Measurements from ENCODE around the gene SMAD9. TPM values are rescaled to one million over a fixed set of nuclear protein-coding genes. Genes with fewer than 3 reads are reported as not detected.

SMAD9 gene
- total and polyA plus RNA-seq, 2 of the 4 experiments (the other 2 are of a cell fraction), result 3.2 to 4.8 TPM

GRCh38 chr13:36834299-36834698, 85.7 kb downstream of the SMAD9 start:
- no peak overlapping the region for H2BK15ac ChIP-seq (ENCODE audit: low read depth, low read length)
- H3K79me1 ChIP-seq (ENCODE audit: low read depth in 1 of 2, low read length in 2 of 2), result peaks cover 7 to 12% of the 10 kb centered on the region in 2 experiments; a peak in 1 of 4 replicates
- H2AK5ac ChIP-seq (ENCODE audit: low read depth, low read length), result no peak overlapping the region
- CTCF ChIA-PET, result no interaction called here
- TF ChIP-seq FOS (IDR thresholded peaks at IDR 0.05; ENCODE audit: low read depth, low read length) (0 out of 2 replicates have a peak, but pooled peaks have one; percentile 12), MAFK (IDR thresholded peaks at IDR 0.05; ENCODE audit: low read depth, low read length) (no peak)
- peaks cover 2% of the 10 kb centered on the region; the same call in 1 of the 2 replicates for H3K36me3 ChIP-seq (ENCODE audit: control insufficient read depth, insufficient read depth, low read length)
- H4K8ac ChIP-seq (ENCODE audit: low read depth in 2 of 2, low read length in 2 of 2), result no peak overlapping the region
- no peak overlapping the region for H3K56ac ChIP-seq (ENCODE audit: extremely low read depth, insufficient read depth, low read length)
- no peak overlapping the region for H4K91ac ChIP-seq (ENCODE audit: insufficient read depth, low read depth, low read length)
- H3K4me1 ChIP-seq (ENCODE audit: control insufficient read depth, insufficient read depth, low read length), result 0 out of 2 replicates have a peak, but pooled peaks cover 2% of the 10 kb centered on the region
- no peak overlapping the region for H2AK9ac ChIP-seq (replicated peaks; ENCODE audit: low read depth, low read length, poor library complexity)
- DNase-seq (peak; percentile 71), ATAC-seq (ENCODE audit: low read depth) (peak; percentile 87)
- dilution Hi-C loops (cut with HindIII; ENCODE audit: low sequenced_read_pairs, unreplicated experiment), result no loop called here
- no peak overlapping the region for H2BK120ac ChIP-seq (ENCODE audit: low read depth, low read length)
- H3K27me3 ChIP-seq (ENCODE audit: control insufficient read depth, insufficient read depth, low read length), result no peaks in the 10 kb centered on the region
- POLR2A ChIA-PET (ENCODE audit: unreplicated experiment), result no interaction called here
- BruUV-seq (replicated peaks), result no TSS peak
- H4K5ac ChIP-seq (ENCODE audit: low read depth, low read length), result no peak overlapping the region
- H3K18ac ChIP-seq (ENCODE audit: low read depth, low read length), result no peak overlapping the region
- no peak overlapping the region for H3K4me3 ChIP-seq (ENCODE audit: insufficient read depth, low read depth, low read length)
- intact Hi-C loops (cut with micrococcal nuclease), result no loop called here
- no peak overlapping the region for H2AFZ ChIP-seq (replicated peaks; ENCODE audit: low read length, poor library complexity)
- no peak overlapping the region for H2BK20ac ChIP-seq (ENCODE audit: low read depth, low read length)
- H3K14ac ChIP-seq (replicated peaks; ENCODE audit: low read depth, low read length), result no peak overlapping the region
- no peaks in the 10 kb centered on the region; the same call in 1 of the 2 replicates for H4K20me1 ChIP-seq (ENCODE audit: insufficient read depth, low read length)
- H3K23ac ChIP-seq (ENCODE audit: low read depth, low read length), result no peak overlapping the region; the same call in 1 of the 2 replicates
- H3K9me3 ChIP-seq (ENCODE audit: control insufficient read depth, insufficient read depth, low read length), result no peaks in the 10 kb centered on the region
- no peak overlapping the region for H3K4ac ChIP-seq (ENCODE audit: low read depth, low read length)
- no CpG with 5 or more reads among the region's 3 CpGs for WGBS, 2 experiments (ENCODE audit: extremely low coverage in 2 of 2, insufficient read length in 1 of 2)
- peak overlapping the region; percentile 30; the same call in 1 of the 2 replicates for H3K4me2 ChIP-seq (ENCODE audit: low read depth, low read length)
- peaks cover 1% of the 10 kb centered on the region for H3K9me1 ChIP-seq (ENCODE audit: insufficient read depth, low read length)
- H3K9ac ChIP-seq (ENCODE audit: low read depth, low read length), result no peak overlapping the region
- H2BK5ac ChIP-seq (ENCODE audit: low read depth, low read length, poor library complexity, severe bottlenecking), result no peak overlapping the region
- no peak overlapping the region for H3K27ac ChIP-seq (ENCODE audit: insufficient read depth, low read length)
- in situ Hi-C loops (cut with MboI; ENCODE audit: low sequenced_read_pairs), result loop anchor here (25.0 kb wide), 1 partner anchor 778 kb away; no protein-coding TSS in a partner anchor
